GM12891 (cell line): ENCODE measurements around the gene CCL17.

Experiments
- POLR2A ChIP-seq: IDR thresholded peaks from 2 replicates; pipeline ENCODE4 v1.6.1; 2011; ENCODE audit warnings: low read depth, low read length, control low read depth
- TAF1 ChIP-seq: IDR thresholded peaks from 2 replicates; pipeline ENCODE4 v1.6.1; 2011; ENCODE audit warnings: low read depth, low read length, control low read depth

- 0 out of 2 replicates have a peak, but pooled peaks have one; percentile 46 for TF ChIP-seq POLR2A
- no peak for TF ChIP-seq TAF1
These were observed 16.8 kb upstream of the CCL17 start for GRCh38 chr16:57387598-57388354.
